Measurements from ENCODE around the gene SHKBP1.

- no peak for TF ChIP-seq TAF1 (IDR thresholded peaks at IDR 0.05; ENCODE audit: borderline replicate concordance, low read depth, low read length)
- no peak for TF ChIP-seq POLR2A (IDR thresholded peaks at IDR 0.05; ENCODE audit: low read depth, low read length)
- no peak for TF ChIP-seq POLR2AphosphoS5 (IDR thresholded peaks at IDR 0.05; ENCODE audit: low read depth, low read length)
Observed at GRCh38 chr19:40626918-40627317, 50.2 kb downstream of the SHKBP1 start.
